Naive thymus-derived CD8-positive, alpha-beta T cell (primary cell): Measurements from ENCODE around the gene SLC25A41. TPM values are rescaled to one million over a fixed set of nuclear protein-coding genes. Genes with fewer than 3 reads are reported as not detected.

Experiments
- ATAC-seq, 2 donors: fragments of 150-1000 bp; cut with Tn5 transposase in 1 of 2; sonication (Bioruptor Pico), chemical (Tn5 transposase) in 1 of 2; 1 replicate in 1 of 2; 2 replicates in 1 of 2; pipeline ENCODE4 v1.10.0; 2021; ENCODE audit warnings: mild to moderate bottlenecking in 2 of 2, moderate library complexity in 2 of 2
- POLR2A ChIA-PET: fragments of 350-600 bp; sonication (Branson Sonifier 250); formaldehyde crosslinking; loops from one replicate; lab custom pipeline; 2021; ENCODE audit warnings: antibody characterized with exemption; lab: Charles Lee
- DNase-seq, 10 donors: peaks; one replicate each; pipeline versions ENCODE4 v3.0.0 to v3.0.0-alpha.2; 2020 to 2022
- H3K27ac Mint-ChIP-seq, 10 donors: one replicate each; pipeline ENCODE4 v1.8.0; 2020 to 2022; ENCODE audit warnings: mild to moderate bottlenecking in 10 of 10, mixed read lengths in 10 of 10, moderate library complexity in 4 of 10, inconsistent platforms in 1 of 10
- H3K27me3 Mint-ChIP-seq, 5 donors: one replicate each; pipeline ENCODE4 v1.8.0; 2021 to 2022; ENCODE audit warnings: mixed read lengths in 5 of 5
- H3K36me3 Mint-ChIP-seq, 3 donors: one replicate each; pipeline ENCODE4 v1.8.0; 2020 to 2022; ENCODE audit warnings: mixed read lengths in 3 of 3, mild to moderate bottlenecking in 2 of 3, inconsistent platforms in 1 of 3
- H3K4me1 Mint-ChIP-seq, 4 donors: one replicate each; pipeline ENCODE4 v1.8.0; 2021 to 2022; ENCODE audit warnings: mixed read lengths in 4 of 4
- H3K4me3 Mint-ChIP-seq, 10 donors: one replicate each; pipeline ENCODE4 v1.8.0; 2020 to 2022; ENCODE audit warnings: mild to moderate bottlenecking in 10 of 10, mixed read lengths in 10 of 10, moderate library complexity in 6 of 10, inconsistent platforms in 1 of 10
- H3K9me3 Mint-ChIP-seq, 9 donors: one replicate each; pipeline ENCODE4 v1.8.0; 2020 to 2022; ENCODE audit warnings: mixed read lengths in 9 of 9, mild to moderate bottlenecking in 3 of 9, inconsistent platforms in 1 of 9, moderate library complexity in 1 of 9
- polyA plus RNA-seq, 3 donors: library from polyadenylated mRNA; unstranded; fragments of 300-500 nt; fragmentation: Illumina TruSeq; gene quantifications; one replicate each; pipeline ENCODE4 v1.2.3, GENCODE V29; 2021
- total RNA-seq, 8 experiments: library from RNA in 2 of 8; stranded (reverse) in 2 of 8; gene quantifications; one replicate each; pipeline ENCODE4 v1.2.3 and lab custom pipeline; 2021 to 2026

Gene SLC25A41
- total and polyA plus RNA-seq, 5 experiments from 2014 or later: 0.38 to 0.96 (median 0.62) TPM; not detected in 2

DNA sequence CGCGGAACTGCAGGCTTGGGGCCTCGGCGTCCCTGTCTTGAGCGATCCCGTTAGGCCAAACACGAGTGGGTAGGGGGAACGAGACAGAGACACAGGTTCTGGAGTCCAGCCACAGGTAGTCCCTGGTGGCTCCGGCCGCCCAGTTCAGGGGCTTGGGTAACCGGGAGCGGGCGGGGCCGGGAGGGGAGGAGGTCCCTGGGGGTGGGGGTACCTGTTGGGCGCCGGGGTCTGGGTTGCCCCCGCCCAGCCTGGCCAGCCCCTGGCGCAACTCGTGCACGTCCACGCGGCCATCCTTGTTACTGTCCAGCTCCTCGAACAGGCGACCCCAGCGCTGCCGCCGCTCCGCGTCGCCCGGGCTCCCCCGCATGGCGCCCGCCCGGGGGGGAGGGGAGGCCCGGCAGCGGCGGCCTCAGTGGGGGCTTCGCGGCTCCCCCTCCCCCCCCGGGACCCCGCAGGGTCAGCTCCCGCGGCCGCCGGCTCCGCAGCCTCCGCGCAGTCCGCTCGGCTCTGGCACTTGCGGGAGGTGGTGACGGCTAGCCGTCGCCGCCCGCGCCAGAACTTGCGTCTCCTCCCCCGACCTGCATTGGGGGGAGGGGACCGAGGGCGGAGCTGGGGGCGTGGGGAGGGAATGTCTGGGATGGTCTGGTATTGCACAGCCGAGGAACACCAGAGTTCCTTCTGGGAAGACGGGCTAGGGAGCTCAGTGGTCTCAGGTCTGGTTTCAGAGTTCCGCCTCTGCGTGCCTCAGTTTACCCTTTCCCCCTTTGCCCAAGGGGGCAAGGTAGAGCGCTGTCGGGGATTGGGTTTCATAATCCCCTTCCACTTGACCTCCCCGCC, 25.9 kb upstream of the SLC25A41 start, which contains the start of gene SLC25A23:
Gene SLC25A23, minus strand, starts transcription at position 531 of the 837 bp plus-strand sequence. Its CDS starts 164 bp downstream, at position 367.
- Mint-ChIP-seq H3K27me3 (no peaks in the 10 kb centered on the region), H3K4me1 (peaks cover 16 to 38% (median 27%) of the 10 kb centered on the region in 4 donors), H3K4me3 (peak within 1 kb of the TSS; percentile 91 to 100 (median 96)), H3K36me3 (peaks cover 14 to 32% (median 22%) of the 10 kb centered on the region in 3 donors), H3K27ac (peak within 1 kb of the TSS; percentile 88 to 98 (median 93)), H3K9me3 (peaks cover 0 to 14% (median 5%) of the 10 kb centered on the region in 9 donors)
- ATAC-seq (peak; percentile 9 to 23), DNase-seq (peak; percentile 28 to 75 (median 50))
- POLR2A ChIA-PET: interaction anchor here (0.6 to 2.7 kb wide), 7 partner anchors 13 to 1222 kb away, joined by 3 to 24 read pairs (median 3); partner anchors contain the start of genes DENND1C and KHSRP

DNA sequence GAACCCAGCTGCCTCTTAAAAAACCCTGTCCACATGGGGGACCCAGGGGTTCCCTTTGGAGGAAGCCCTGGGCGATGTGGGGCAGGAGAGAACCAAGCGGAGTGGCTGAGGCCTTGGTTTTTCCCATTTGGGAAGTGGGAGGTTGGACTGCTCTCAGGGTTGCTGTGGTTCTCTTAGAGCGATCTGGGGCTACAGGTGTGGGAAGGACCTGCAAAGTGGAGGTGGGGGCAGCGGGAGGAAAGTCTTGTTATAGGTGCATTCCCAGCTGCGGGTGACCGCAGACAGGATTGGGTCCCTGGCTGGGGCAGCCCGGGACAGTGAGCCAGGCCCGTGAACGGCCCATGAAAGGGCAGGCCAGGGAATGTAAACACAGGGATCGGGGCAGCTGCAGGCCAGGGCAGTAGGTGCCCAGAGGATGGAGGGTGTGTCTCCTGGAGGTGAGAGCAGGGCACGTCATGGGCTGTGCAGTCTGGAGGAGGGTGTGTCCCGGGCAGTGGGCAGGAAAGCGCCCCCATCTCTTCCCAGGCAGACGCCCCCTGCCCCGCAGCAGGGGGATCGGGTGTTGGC, 25.2 kb upstream of the SLC25A41 start:
- peaks cover 13 to 31% (median 23%) of the 10 kb centered on the region in 4 donors for H3K4me1 Mint-ChIP-seq
- POLR2A ChIA-PET: interaction anchor here (0.7 to 2.7 kb wide), 5 partner anchors 23 to 1222 kb away, joined by 3 to 24 read pairs (median 3); partner anchors contain the start of genes DENND1C and KHSRP
- no peak for ATAC-seq
- H3K36me3 Mint-ChIP-seq: peaks cover 14 to 39% (median 27%) of the 10 kb centered on the region in 3 donors
- no peaks in the 10 kb centered on the region for H3K27me3 Mint-ChIP-seq
- H3K9me3 Mint-ChIP-seq: peaks cover 0 to 19% (median 5%) of the 10 kb centered on the region in 9 donors
- peak overlapping the region; percentile 8 to 93 (median 89) for H3K27ac Mint-ChIP-seq
- H3K4me3 Mint-ChIP-seq: peak overlapping the region; percentile 85 to 95 (median 90)
- no peak for DNase-seq

- Mint-ChIP-seq H3K4me3 (peak overlapping the region; percentile 85 to 95 (median 90)), H3K27ac (peak overlapping the region; percentile 11 to 93 (median 89)), H3K27me3 (no peaks in the 10 kb centered on the region), H3K4me1 (peaks cover 13 to 29% (median 22%) of the 10 kb centered on the region in 4 donors), H3K9me3 (peaks cover 0 to 21% (median 5%) of the 10 kb centered on the region in 9 donors), H3K36me3 (peaks cover 14 to 45% (median 30%) of the 10 kb centered on the region in 3 donors)
- ATAC-seq: no peak
- POLR2A ChIA-PET: no interaction called here
- DNase-seq: no peak
These were observed 24.6 kb upstream of the SLC25A41 start for GRCh38 chr19:6457958-6458694.

GRCh38 chr19:6455924-6456323, 22.4 kb upstream of the SLC25A41 start:
- H3K4me3 Mint-ChIP-seq: no peak overlapping the region

DNA sequence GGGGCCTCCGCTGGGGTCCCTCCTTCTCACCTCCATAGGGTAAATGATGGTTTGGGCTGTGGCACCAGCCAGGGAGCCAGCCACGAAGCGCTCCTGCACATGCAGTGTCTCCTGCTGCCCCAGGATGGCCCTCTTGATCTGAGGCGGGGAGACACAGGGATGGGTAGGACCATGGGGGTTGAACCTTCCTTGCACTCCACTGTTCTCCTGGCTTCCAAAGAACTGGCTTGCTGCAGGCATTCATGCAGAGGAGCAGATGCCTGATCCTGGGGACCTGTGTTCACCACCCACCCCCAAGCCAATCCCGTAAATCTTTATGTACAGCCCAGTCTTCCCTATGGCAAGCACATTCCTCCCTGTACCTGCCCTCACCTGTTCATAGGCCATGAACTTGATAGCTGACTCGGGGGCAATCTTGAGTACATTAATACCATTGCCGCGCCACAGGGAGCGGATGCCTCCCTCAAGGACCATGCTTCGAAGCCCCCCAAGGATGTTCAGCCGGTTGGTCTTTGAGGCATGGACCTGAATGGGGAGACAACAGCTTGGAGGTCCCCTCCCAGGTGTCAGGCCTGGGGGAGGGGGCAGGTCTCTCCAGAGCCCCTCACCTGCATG, 20.5 kb upstream of the SLC25A41 start:
- peak overlapping the region in 1 of 10 donors; percentile 62 for H3K27ac Mint-ChIP-seq
- DNase-seq (no peak), ATAC-seq (no peak)
- H3K36me3 Mint-ChIP-seq: peaks cover 14 to 52% (median 41%) of the 10 kb centered on the region in 3 donors
- peaks cover 9 to 16% (median 11%) of the 10 kb centered on the region in 4 donors for H3K4me1 Mint-ChIP-seq
- H3K4me3 Mint-ChIP-seq: no peak overlapping the region
- POLR2A ChIA-PET: interaction anchor here (0.5 to 1.1 kb wide), 2 partner anchors 20 to 51 kb away, joined by 3 to 5 read pairs; no protein-coding TSS in a partner anchor
- H3K9me3 Mint-ChIP-seq: peaks cover 0 to 23% (median 5%) of the 10 kb centered on the region in 9 donors
- H3K27me3 Mint-ChIP-seq: no peaks in the 10 kb centered on the region

More at GRCh38 chr19:6455924-6456323, 22.4 kb upstream of the SLC25A41 start:
- ATAC-seq: no peak
- Mint-ChIP-seq H3K27ac (peak overlapping the region in 2 of 10 donors; percentile 12 to 77), H3K4me1 (peaks cover 13 to 29% (median 18%) of the 10 kb centered on the region in 4 donors), H3K27me3 (no peaks in the 10 kb centered on the region), H3K36me3 (peaks cover 14 to 49% (median 37%) of the 10 kb centered on the region in 3 donors), H3K9me3 (peaks cover 0 to 23% (median 5%) of the 10 kb centered on the region in 9 donors)
- DNase-seq: no peak
- POLR2A ChIA-PET: no interaction called here

- DNase-seq (no peak), ATAC-seq (no peak)
- H3K4me3 Mint-ChIP-seq: no peak overlapping the region
- POLR2A ChIA-PET: no interaction called here
- H3K9me3 Mint-ChIP-seq: peaks cover 0 to 23% (median 5%) of the 10 kb centered on the region in 9 donors
- H3K27ac Mint-ChIP-seq: peak overlapping the region in 1 of 10 donors; percentile 64
- H3K27me3 Mint-ChIP-seq: no peaks in the 10 kb centered on the region
- peaks cover 0 to 4% (median 2%) of the 10 kb centered on the region in 4 donors for H3K4me1 Mint-ChIP-seq
- H3K36me3 Mint-ChIP-seq: peaks cover 14 to 52% (median 41%) of the 10 kb centered on the region in 3 donors
These were observed 19.3 kb upstream of the SLC25A41 start for GRCh38 chr19:6452899-6453298.

GRCh38 chr19:6452223-6452614, 18.7 kb upstream of the SLC25A41 start:
- no peaks in the 10 kb centered on the region for H3K27me3 Mint-ChIP-seq
- H3K9me3 Mint-ChIP-seq: peaks cover 0 to 23% (median 5%) of the 10 kb centered on the region in 9 donors
- ATAC-seq (no peak), DNase-seq (no peak)
- no peak overlapping the region for H3K27ac Mint-ChIP-seq
- peaks cover 14 to 48% (median 39%) of the 10 kb centered on the region in 3 donors for H3K36me3 Mint-ChIP-seq
- no peak overlapping the region for H3K4me3 Mint-ChIP-seq
- POLR2A ChIA-PET: no interaction called here
- peaks cover 0 to 4% (median 0%) of the 10 kb centered on the region in 4 donors for H3K4me1 Mint-ChIP-seq

GRCh38 chr19:6451583-6452222, 18.1 kb upstream of the SLC25A41 start:
- no peak for DNase-seq
- Mint-ChIP-seq H3K9me3 (peaks cover 0 to 23% (median 5%) of the 10 kb centered on the region in 9 donors), H3K27ac (peak overlapping the region in 1 of 10 donors; percentile 41), H3K27me3 (no peaks in the 10 kb centered on the region), H3K4me1 (peaks cover 0 to 4% (median 0%) of the 10 kb centered on the region in 4 donors), H3K4me3 (no peak overlapping the region), H3K36me3 (peaks cover 16 to 43% (median 38%) of the 10 kb centered on the region in 3 donors)
- POLR2A ChIA-PET: no interaction called here
- ATAC-seq: no peak

- Mint-ChIP-seq H3K4me3 (no peak overlapping the region), H3K27me3 (no peaks in the 10 kb centered on the region), H3K4me1 (peaks cover 0 to 4% (median 0%) of the 10 kb centered on the region in 4 donors), H3K36me3 (peaks cover 15 to 41% (median 32%) of the 10 kb centered on the region in 3 donors), H3K27ac (peak overlapping the region in 1 of 10 donors; percentile 52), H3K9me3 (peaks cover 0 to 17% (median 2%) of the 10 kb centered on the region in 9 donors)
- ATAC-seq: no peak
- DNase-seq: no peak
- POLR2A ChIA-PET: no interaction called here
These were observed 16.6 kb upstream of the SLC25A41 start for GRCh38 chr19:6450166-6450565.

- Mint-ChIP-seq H3K36me3 (peaks cover 8 to 21% (median 16%) of the 10 kb centered on the region in 3 donors), H3K27ac (no peak overlapping the region), H3K4me3 (no peak overlapping the region), H3K9me3 (peaks cover 0 to 2% (median 0%) of the 10 kb centered on the region in 9 donors), H3K27me3 (no peaks in the 10 kb centered on the region), H3K4me1 (peaks cover 0 to 4% (median 0%) of the 10 kb centered on the region in 4 donors)
- no peak for ATAC-seq
- DNase-seq: no peak
- POLR2A ChIA-PET: no interaction called here
These were observed 14.5 kb upstream of the SLC25A41 start for GRCh38 chr19:6448045-6448444.

GRCh38 chr19:6446452-6446851, 12.9 kb upstream of the SLC25A41 start:
- Mint-ChIP-seq H3K36me3 (peaks cover 8 to 17% (median 11%) of the 10 kb centered on the region in 3 donors), H3K27ac (peak overlapping the region in 1 of 10 donors; percentile 14), H3K27me3 (no peaks in the 10 kb centered on the region), H3K4me1 (peaks cover 0 to 4% (median 0%) of the 10 kb centered on the region in 4 donors), H3K9me3 (no peaks in the 10 kb centered on the region), H3K4me3 (no peak overlapping the region)
- no peak for DNase-seq
- POLR2A ChIA-PET: no interaction called here
- no peak for ATAC-seq
